ENCODE measurements around the gene SNORC.

SNORC gene

GRCh38 chr2:232888099-232888836 is 18.2 kb downstream of the SNORC start:
- TF ChIP-seq CTCF (conservative IDR thresholded peaks at IDR 0.05) (no peak), ZFX (IDR thresholded peaks at IDR 0.05) (no peak)
- H3K27ac ChIP-seq, result no peak overlapping the region

- no peak for TF ChIP-seq CTCF (conservative IDR thresholded peaks at IDR 0.05)
- TF ChIP-seq ZFX (IDR thresholded peaks at IDR 0.05), result no peak
- no peak overlapping the region for H3K27ac ChIP-seq
These were observed 18.9 kb downstream of the SNORC start for GRCh38 chr2:232888839-232889529.

GRCh38 chr2:232889876-232890401 is 19.9 kb downstream of the SNORC start:
- TF ChIP-seq CTCF (conservative IDR thresholded peaks at IDR 0.05) (no peak), ZFX (IDR thresholded peaks at IDR 0.05) (no peak)
- H3K27ac ChIP-seq, result peak overlapping the region; percentile 83

- TF ChIP-seq CTCF (conservative IDR thresholded peaks at IDR 0.05) (no peak), ZFX (IDR thresholded peaks at IDR 0.05) (no peak)
- H3K27ac ChIP-seq, result peak overlapping the region; percentile 83
These were observed 20.5 kb downstream of the SNORC start for GRCh38 chr2:232890536-232890895.

GRCh38 chr2:232890896-232891601 is 21.0 kb downstream of the SNORC start:
- peak overlapping the region; percentile 83 for H3K27ac ChIP-seq
- TF ChIP-seq ZFX (IDR thresholded peaks at IDR 0.05) (no peak), CTCF (conservative IDR thresholded peaks at IDR 0.05) (no peak)

- TF ChIP-seq ZFX (IDR thresholded peaks at IDR 0.05), result no peak
- TF ChIP-seq CTCF (conservative IDR thresholded peaks at IDR 0.05), result no peak
- H3K27ac ChIP-seq, result peak overlapping the region; percentile 83
These were observed 21.6 kb downstream of the SNORC start for GRCh38 chr2:232891621-232892071.
